Measurements from ENCODE around the gene IGHMBP2. TPM values are rescaled to one million over a fixed set of nuclear protein-coding genes. Genes with fewer than 3 reads are reported as not detected.

The IGHMBP2 gene
- total and polyA plus RNA-seq, 9 of the 15 experiments (the other 6 are each of a cell fraction or from before 2014, with no cell fraction given), result 1.6 to 24.8 (median 14.5) TPM

GRCh38 chr11:68903288-68904247, at the start of gene IGHMBP2, which contains the start of gene MRPL21 (continued):
- TF ChIP-seq CEBPG (CRISPR knock-in tag; IDR thresholded peaks at IDR 0.05) (no peak), CEBPG (tag; conservative IDR thresholded peaks at IDR 0.05 in 1 of 2, IDR thresholded peaks at IDR 0.05 in 1 of 2) (no peak), PKNOX1 (IDR thresholded peaks at IDR 0.05) (peak; percentile 81), ZZZ3 (IDR thresholded peaks at IDR 0.05) (peak; percentile 81; the same call in 1 of the 2 replicates), YY1 (IDR thresholded peaks at IDR 0.05; ENCODE audit: borderline replicate concordance in 1 of 3, control insufficient read depth in 1 of 3, extremely low read depth in 1 of 3, insufficient read depth in 3 of 3, insufficient read length in 1 of 3, insufficient replicate concordance in 2 of 3, low read depth in 1 of 3, low read length in 2 of 3) (peak; percentile 77 to 94 (median 91)), ZNF143 (CRISPR knock-in tag; IDR thresholded peaks at IDR 0.05) (no peak), REST (IDR thresholded peaks at IDR 0.05; ENCODE audit: borderline replicate concordance) (no peak), REST (CRISPR knock-in tag; IDR thresholded peaks at IDR 0.05; ENCODE audit: low read depth) (no peak; the same call in 1 of the 2 replicates), ETV6 (IDR thresholded peaks at IDR 0.05; ENCODE audit: borderline replicate concordance in 1 of 2, low read depth in 2 of 2, low read length in 1 of 2) (no peak; a peak in 1 of 4 replicates), ETV6 (CRISPR knock-in tag; IDR thresholded peaks at IDR 0.05; ENCODE audit: borderline replicate concordance) (no peak), BCOR (IDR thresholded peaks at IDR 0.05) (peak; percentile 69), POLR2G (IDR thresholded peaks at IDR 0.05; ENCODE audit: low read depth, low read length) (peak; percentile 95), ZNF217 (CRISPR knock-in tag; IDR thresholded peaks at IDR 0.05) (no peak), SNAPC5 (CRISPR knock-in tag; IDR thresholded peaks at IDR 0.05) (no peak), NBN (IDR thresholded peaks at IDR 0.05; ENCODE audit: low read depth) (peak; percentile 74; the same call in 1 of the 2 replicates), ZNF41 (CRISPR knock-in tag; conservative IDR thresholded peaks at IDR 0.05) (no peak), FOSL1 (tag; conservative IDR thresholded peaks at IDR 0.05) (peak; percentile 45; the same call in 1 of the 2 replicates), SAFB2 (IDR thresholded peaks at IDR 0.05; ENCODE audit: borderline replicate concordance, low read depth, low read length, severe bottlenecking) (no peak)
